HEK293 (cell line): Measurements from ENCODE around the gene ADAMTS16.

Experiments
- OSR2 ChIP-seq: fragments of 450-650 bp; formaldehyde crosslinking; IDR thresholded peaks from 2 replicates; pipeline ENCODE4 v1.5.1; 2016; ENCODE audit warnings: missing biosample characterization, missing genetic modification characterization
- TF ChIP-seq, protein P1 (sequence below): fragments of 450-650 bp; formaldehyde crosslinking; IDR thresholded peaks from 2 replicates; pipeline ENCODE4 v1.5.1; 2016; ENCODE audit warnings: missing biosample characterization, missing genetic modification characterization

DNA sequence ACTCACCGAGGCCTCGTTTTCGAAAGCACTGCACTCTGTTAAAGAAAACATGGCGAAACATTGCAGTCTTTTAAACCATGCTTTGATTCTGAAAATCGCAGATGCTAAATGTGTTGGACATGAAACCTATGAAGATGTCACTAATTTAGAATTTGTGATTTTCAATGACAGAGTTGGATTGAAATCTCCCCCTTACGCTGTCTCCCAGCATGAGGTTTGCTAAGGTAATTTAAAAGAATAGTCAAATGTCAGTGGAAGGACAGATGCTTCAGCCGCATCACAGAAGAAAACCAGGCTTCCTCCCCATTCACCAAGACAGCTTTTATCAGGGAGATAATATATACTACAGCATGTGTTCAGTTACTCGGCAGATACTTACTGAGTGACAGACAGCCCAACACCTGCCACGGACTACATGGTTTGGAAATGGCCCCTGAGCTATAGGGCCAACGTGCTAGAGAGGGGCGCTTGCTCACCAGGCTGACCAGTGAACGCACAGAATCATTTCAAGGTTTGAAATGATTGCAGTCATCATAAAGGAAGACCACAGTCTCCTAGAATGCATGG, 136.9 kb downstream of the ADAMTS16 start:
- TF ChIP-seq, protein P1, sequence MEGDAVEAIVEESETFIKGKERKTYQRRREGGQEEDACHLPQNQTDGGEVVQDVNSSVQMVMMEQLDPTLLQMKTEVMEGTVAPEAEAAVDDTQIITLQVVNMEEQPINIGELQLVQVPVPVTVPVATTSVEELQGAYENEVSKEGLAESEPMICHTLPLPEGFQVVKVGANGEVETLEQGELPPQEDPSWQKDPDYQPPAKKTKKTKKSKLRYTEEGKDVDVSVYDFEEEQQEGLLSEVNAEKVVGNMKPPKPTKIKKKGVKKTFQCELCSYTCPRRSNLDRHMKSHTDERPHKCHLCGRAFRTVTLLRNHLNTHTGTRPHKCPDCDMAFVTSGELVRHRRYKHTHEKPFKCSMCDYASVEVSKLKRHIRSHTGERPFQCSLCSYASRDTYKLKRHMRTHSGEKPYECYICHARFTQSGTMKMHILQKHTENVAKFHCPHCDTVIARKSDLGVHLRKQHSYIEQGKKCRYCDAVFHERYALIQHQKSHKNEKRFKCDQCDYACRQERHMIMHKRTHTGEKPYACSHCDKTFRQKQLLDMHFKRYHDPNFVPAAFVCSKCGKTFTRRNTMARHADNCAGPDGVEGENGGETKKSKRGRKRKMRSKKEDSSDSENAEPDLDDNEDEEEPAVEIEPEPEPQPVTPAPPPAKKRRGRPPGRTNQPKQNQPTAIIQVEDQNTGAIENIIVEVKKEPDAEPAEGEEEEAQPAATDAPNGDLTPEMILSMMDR (tag by site-specific recombination), result no peak
- TF ChIP-seq OSR2 (tag by site-specific recombination), result no peak
